ENCODE data around the gene RNU2-1.
"Not testable (repeated sequence)": the region's sequence is repeated elsewhere in the genome, so short reads cannot be mapped to it uniquely, and the experiment has no call there.

RNU2-1 gene

GRCh38 chr17:43233877-43234276 is at the start of gene RNU2-1:
TSS of gene RNU2-1 (minus strand) at chr17:43233977.
- not testable (repeated sequence) for DNase-seq (ENCODE audit: low read depth, low spot score); H3K36me3 ChIP-seq (ENCODE audit: insufficient read depth, low read length); H3K9ac ChIP-seq (ENCODE audit: insufficient read length); H3K9me3 ChIP-seq (ENCODE audit: low read depth, low read length); H3K4me3 ChIP-seq; H3K27ac ChIP-seq

- not testable (repeated sequence) for H3K27ac ChIP-seq; H3K9me3 ChIP-seq (ENCODE audit: low read depth, low read length); H3K4me3 ChIP-seq; H3K36me3 ChIP-seq (ENCODE audit: insufficient read depth, low read length); H3K9ac ChIP-seq (ENCODE audit: insufficient read length); DNase-seq (ENCODE audit: low read depth, low spot score)
Observed at GRCh38 chr17:43272914-43273313, 39.1 kb upstream of the RNU2-1 start.

- H3K4me3 ChIP-seq = not testable (repeated sequence)
Observed at GRCh38 chr17:43272483-43272882, 38.7 kb upstream of the RNU2-1 start.

DNA sequence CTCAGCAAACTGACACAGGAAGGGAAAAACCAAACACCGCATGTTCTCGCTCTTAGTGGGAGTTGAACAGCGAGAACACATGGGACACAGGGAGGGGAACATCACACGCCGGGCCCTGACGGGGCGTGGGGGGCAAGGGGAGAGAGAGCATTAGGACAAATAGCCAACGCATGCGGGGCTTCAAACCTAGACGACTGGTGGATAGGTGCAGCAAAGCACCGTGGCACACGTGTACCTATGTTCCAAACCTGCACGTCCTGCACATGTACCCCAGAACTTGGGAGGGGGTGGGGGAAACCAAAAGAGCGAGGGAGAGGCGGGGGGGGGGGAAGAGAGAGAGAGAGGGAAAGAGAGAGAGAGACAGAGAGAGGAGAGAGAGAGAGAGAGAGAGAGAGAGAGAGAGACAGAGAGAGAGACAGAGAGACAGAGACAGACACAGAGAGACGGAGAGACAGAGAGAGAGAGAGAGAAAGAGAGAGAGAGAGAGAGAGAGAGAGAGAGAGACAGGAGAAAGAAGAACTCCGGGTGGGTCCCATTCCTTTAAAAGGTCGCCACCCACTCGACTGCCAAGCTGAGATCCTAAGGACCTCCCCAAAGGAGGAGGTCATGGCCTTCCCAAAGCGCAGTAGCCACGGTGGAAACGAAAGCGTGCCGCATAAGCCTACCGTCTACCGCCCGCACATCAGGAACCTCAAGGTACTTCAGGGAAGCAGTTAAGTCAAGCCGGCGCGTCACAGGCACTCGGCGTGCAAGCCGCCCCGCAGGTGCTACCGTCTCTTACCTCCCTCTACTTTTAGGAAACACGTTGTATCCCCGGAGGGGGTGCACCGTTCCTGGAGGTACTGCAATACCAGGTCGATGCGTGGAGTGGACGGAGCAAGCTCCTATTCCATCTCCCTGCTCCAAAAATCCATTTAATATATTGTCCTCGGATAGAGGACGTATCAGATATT is 37.1 kb upstream of the RNU2-1 start:
- not testable (repeated sequence) for H3K4me3 ChIP-seq; H3K9ac ChIP-seq (ENCODE audit: insufficient read length); H3K27ac ChIP-seq; H3K9me3 ChIP-seq (ENCODE audit: low read depth, low read length); H3K36me3 ChIP-seq (ENCODE audit: insufficient read depth, low read length); DNase-seq (ENCODE audit: low read depth, low spot score)

More at GRCh38 chr17:43272483-43272882, 38.7 kb upstream of the RNU2-1 start:
- not testable (repeated sequence) for H3K27ac ChIP-seq; H3K36me3 ChIP-seq (ENCODE audit: insufficient read depth, low read length); H3K9ac ChIP-seq (ENCODE audit: insufficient read length); H3K9me3 ChIP-seq (ENCODE audit: low read depth, low read length); DNase-seq (ENCODE audit: low read depth, low spot score)

GRCh38 chr17:43246456-43246855 is 12.7 kb upstream of the RNU2-1 start:
- not testable (repeated sequence) for H3K4me3 ChIP-seq; H3K36me3 ChIP-seq (ENCODE audit: insufficient read depth, low read length); H3K9ac ChIP-seq (ENCODE audit: insufficient read length); DNase-seq (ENCODE audit: low read depth, low spot score); H3K27ac ChIP-seq; H3K9me3 ChIP-seq (ENCODE audit: low read depth, low read length)

- not testable (repeated sequence) for H3K9ac ChIP-seq (ENCODE audit: insufficient read length); DNase-seq (ENCODE audit: low read depth, low spot score); H3K27ac ChIP-seq; H3K4me3 ChIP-seq; H3K36me3 ChIP-seq (ENCODE audit: insufficient read depth, low read length); H3K9me3 ChIP-seq (ENCODE audit: low read depth, low read length)
Observed at GRCh38 chr17:43240596-43241352, 7.0 kb upstream of the RNU2-1 start.

- H3K27ac ChIP-seq; DNase-seq (ENCODE audit: low read depth, low spot score); H3K36me3 ChIP-seq (ENCODE audit: insufficient read depth, low read length); H3K4me3 ChIP-seq; H3K9me3 ChIP-seq (ENCODE audit: low read depth, low read length); H3K9ac ChIP-seq (ENCODE audit: insufficient read length): not testable (repeated sequence)
Observed at GRCh38 chr17:43239597-43239996, 5.8 kb upstream of the RNU2-1 start.

GRCh38 chr17:43233263-43233662 is 514 bp downstream of the RNU2-1 start:
- not testable (repeated sequence) for H3K4me3 ChIP-seq; H3K27ac ChIP-seq; DNase-seq (ENCODE audit: low read depth, low spot score); H3K9me3 ChIP-seq (ENCODE audit: low read depth, low read length); H3K9ac ChIP-seq (ENCODE audit: insufficient read length); H3K36me3 ChIP-seq (ENCODE audit: insufficient read depth, low read length)

GRCh38 chr17:43232021-43232699 is 1.6 kb downstream of the RNU2-1 start:
- H3K9ac ChIP-seq (ENCODE audit: insufficient read length); DNase-seq (ENCODE audit: low read depth, low spot score); H3K4me3 ChIP-seq; H3K36me3 ChIP-seq (ENCODE audit: insufficient read depth, low read length); H3K9me3 ChIP-seq (ENCODE audit: low read depth, low read length); H3K27ac ChIP-seq: not testable (repeated sequence)

DNA sequence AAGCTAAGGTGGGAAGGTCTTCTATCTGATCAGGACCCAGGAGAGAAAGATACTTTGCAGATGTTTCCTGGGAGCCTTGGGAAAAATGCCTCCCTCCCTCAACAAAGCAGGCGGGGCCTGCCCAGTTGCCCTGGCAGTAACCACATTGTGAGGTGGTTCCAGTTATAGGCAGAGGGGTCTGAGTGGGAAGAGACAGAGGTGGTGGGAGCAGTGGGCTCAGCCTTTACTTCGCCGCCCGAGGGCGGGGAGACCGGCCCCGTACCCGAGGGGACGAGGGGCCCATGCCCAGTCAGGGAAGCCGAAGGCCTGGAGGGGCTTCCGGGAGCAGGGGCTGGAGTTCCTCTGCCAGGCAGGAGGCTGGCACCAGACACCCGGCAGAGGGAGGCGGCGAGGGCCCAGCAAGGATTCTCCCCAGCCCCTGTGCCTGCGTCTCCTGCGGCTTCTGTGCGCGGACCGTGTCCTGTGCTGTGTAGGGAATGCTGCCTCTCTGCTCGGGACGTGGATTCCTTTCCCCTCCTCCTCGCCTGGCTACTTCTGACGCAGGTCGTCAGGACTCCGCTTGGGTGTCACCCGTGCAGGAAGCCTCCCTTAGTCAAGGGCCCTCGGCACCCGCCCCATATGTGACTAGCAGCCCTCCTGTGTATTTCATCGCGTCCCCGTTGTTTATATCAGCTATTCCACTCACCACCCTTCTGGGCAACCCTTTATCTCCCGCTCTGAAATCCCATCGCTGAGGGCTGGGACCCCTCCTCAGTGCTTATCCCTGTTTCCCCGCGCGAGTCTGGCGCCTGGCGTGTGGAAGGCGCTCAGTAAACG is 2.4 kb downstream of the RNU2-1 start:
- DNase-seq (ENCODE audit: low read depth, low spot score); H3K9ac ChIP-seq (ENCODE audit: insufficient read length); H3K27ac ChIP-seq; H3K4me3 ChIP-seq; H3K9me3 ChIP-seq (ENCODE audit: low read depth, low read length); H3K36me3 ChIP-seq (ENCODE audit: insufficient read depth, low read length): not testable (repeated sequence)

DNA sequence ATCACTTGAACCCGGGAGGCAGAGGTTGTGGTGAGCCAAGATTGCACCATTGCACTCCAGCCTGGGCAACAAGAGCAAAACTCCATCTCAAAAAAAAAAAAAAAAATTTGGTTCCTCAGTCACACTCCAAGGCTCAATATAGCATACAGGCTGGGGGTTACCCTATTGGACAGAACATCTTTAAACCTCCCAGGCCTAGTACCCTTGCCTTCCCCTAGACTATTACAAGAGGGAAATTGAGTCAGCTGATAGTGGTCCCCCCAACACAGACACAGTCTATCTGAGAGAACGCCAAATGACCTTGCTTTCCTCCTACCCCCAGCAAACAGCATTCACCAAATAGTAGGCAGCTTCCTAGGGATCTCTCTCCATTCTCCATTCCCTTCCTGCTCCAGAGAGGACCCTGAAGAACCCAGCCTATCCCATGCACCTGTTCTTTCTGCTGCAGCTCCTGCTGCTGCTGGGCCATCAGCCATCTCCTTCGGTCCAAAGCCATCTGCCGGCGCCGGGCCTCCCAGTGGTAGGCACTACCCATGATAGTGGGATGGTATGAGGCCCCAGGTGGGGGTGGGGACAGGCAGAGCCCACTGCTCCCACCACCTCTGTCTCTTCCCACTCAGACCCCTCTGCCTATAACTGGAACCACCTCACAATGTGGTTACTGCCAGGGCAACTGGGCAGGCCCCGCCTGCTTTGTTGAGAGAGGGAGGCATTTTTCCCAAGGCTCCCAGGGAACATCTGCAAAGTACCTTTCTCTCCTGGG is 5.6 kb downstream of the RNU2-1 start, which contains the start of gene CCDC200:
TSS of gene CCDC200 (minus strand) at position 604 of the 763 bp plus-strand sequence. CDS start at position 535, 69 bp downstream.
- not testable (repeated sequence) for H3K4me3 ChIP-seq; H3K27ac ChIP-seq; H3K36me3 ChIP-seq (ENCODE audit: insufficient read depth, low read length); DNase-seq (ENCODE audit: low read depth, low spot score); H3K9me3 ChIP-seq (ENCODE audit: low read depth, low read length); H3K9ac ChIP-seq (ENCODE audit: insufficient read length)

Measured in SK-N-MC (cell line).